GM21423 (cell line): Measurements from ENCODE around the gene GPATCH2.
"Not testable (repeated sequence)": the region's sequence is repeated elsewhere in the genome, so short reads cannot be mapped to it uniquely, and the experiment has no call there.

ENCODE experiments used
- ATAC-seq: cut with Tn5 transposase; IDR thresholded peaks from one replicate; pipeline ENCODE4 v1.9.1; 2021; ENCODE audit warnings: mild to moderate bottlenecking, moderate library complexity; ENCODE audit not compliant: unreplicated experiment

The GPATCH2 gene

GRCh38 chr1:217453816-217454215, 177.1 kb downstream of the GPATCH2 start:
- no peak for ATAC-seq

- no peak for ATAC-seq
These were observed 181.5 kb downstream of the GPATCH2 start for GRCh38 chr1:217449370-217449769.

DNA sequence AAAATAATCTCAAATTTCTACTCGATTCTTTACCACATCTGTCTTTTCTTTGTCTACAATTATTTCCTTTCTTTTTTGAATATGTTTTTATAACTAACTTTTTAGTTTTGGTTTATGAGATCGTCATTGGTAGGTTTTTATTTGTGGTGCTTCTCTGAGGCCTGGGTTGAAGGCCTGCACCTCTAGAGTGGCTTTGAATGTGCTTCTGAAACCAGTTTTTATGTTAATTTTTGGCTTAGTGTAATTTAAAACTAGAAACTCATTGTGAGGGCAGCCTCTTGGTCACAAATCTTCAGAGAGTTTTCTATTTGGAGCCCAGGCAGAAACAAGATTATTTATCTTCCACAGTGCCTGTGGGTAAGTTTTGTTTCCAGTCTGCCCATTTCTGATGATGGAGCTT, 187.0 kb downstream of the GPATCH2 start:
- ATAC-seq: no peak

- ATAC-seq: no peak
These were observed 193.5 kb downstream of the GPATCH2 start for GRCh38 chr1:217437376-217437775.

DNA sequence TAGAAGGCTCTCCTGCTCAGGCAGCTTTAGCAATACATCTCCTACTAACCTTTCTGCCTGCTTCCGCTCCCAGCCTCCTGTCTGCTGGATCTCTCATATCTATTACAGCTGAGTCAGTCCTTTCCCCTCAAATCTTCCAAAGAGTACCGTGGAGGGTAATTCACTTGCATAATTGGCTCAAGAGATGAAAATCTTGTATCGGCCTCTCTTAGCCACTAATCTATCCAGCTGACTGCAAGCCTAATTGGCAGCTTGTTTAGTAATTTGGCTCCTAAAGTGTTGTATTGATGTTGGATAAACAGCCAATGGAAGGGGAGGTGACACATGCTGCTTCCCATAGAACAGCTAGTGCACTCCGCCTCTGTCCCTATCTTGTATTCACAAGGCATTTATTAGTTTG, 195.7 kb downstream of the GPATCH2 start:
- ATAC-seq: no peak

GRCh38 chr1:217433664-217434063, 197.2 kb downstream of the GPATCH2 start:
- no peak for ATAC-seq

DNA sequence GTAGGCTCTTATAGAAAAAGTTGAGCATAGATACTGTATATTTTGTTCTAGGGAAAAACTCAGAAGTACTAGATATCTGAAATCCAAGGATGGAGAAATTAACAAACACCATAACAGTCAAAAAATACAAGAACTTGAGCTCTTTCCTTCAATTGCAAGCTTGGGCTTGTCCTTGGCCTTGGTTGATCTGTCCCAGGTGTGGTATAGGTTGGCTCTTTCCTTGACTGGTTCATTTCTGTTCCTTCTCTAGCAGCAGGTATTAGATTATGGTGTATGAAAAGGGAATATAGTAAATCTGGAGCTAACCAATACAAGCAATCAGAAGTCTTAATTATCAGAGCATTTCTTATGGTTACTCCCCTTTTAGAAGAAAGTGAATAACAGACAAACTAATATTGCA, 198.6 kb downstream of the GPATCH2 start:
- ATAC-seq: no peak

GRCh38 chr1:217431395-217431794, 199.5 kb downstream of the GPATCH2 start:
- no peak for ATAC-seq

- ATAC-seq: no peak
These were observed 205.5 kb downstream of the GPATCH2 start for GRCh38 chr1:217425422-217425821.

- no peak for ATAC-seq
These were observed 211.7 kb downstream of the GPATCH2 start for GRCh38 chr1:217419194-217419551.

DNA sequence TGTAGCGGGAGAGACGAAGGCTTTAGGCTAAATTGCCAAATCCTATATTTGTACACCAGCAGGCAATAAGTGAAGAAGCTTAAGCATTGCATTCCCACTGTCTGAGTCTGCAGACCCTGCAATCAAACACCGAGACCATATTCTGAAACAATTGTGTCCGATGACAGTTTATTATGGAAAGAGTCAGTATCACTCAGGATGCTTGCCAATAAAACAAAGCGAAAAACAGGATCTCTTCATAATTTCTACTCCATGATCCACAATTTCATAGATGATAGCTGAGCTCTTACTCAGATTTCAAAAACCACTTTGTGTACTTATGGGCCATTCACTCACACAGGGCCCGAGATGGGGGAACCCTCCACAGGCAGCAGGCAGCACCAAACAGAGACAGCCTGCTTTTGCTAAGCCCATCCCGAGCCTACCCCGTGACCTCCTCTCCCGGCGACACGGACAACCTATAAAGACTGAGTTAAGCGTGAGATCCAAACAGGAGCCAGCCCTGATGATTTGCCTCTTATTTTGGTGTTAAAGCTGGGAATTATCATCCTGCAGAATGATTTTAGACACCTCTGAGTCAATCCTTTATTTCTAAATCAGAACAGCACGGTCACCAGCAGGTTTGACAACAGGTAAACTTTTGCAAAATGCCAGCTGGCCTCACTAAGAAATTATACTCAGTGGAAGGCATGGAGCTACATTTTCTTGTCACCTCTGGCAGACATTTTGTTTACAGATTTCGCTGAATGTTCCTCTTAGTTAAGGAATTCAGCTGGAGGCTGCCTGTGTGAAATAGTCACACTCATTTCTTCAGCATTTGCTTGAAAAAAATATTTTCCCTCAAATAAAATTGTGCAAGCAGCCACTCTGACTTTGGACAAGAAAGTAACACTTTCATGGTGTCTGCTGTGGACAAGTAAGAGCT, 212.4 kb downstream of the GPATCH2 start:
- no peak for ATAC-seq

DNA sequence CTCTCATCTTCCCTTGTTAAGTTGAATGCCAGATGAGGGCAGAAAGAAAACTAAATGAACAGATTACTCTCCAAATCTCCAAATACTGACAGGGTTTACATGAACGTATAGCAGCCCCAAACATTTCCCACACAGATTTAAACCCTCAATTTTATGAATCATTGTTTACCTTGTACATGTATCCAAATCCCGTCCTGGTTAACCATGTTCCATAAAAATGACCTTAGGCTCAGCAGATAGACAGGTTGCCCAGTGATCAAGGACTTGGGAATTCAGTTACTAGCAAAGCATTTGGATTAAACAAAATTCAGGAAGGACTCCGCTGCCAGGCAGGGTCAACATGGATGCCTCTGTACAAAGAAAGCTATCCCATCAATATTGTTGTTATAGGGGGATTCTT, 213.5 kb downstream of the GPATCH2 start:
- no peak for ATAC-seq

GRCh38 chr1:217407534-217408001, 223.3 kb downstream of the GPATCH2 start:
- no peak for ATAC-seq

DNA sequence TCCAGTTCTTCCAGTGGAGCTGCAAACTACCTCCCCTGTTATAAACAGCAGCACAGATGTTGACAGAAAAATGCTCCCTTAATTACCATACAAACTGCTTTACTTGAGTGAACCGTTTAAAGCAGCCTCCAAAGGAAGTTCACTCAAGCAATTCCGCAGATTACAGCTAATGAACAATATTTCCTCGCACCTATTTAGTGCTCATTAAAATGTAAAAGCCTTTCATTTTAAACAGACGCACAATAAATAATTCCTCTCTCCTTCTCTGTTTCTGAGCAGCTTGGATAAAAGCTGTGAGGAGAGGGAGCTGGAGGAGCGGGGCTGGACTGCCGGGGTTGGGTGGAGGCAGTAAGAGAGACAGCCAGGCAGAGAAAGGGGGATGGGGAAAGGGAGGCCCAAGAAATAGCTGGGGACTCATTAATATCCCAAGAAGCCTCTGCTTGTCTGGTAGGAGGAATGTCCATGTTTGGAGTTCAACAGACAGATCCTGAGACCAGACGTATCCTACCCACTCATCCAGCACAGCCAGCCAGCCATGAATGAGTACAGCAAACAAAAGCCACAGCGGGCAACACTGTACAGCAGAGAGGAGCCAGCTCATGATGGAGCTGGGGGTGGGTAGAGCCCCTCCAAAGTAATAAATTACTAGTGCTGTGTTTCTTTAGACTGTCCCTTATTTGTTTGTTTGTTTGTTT, 227.7 kb downstream of the GPATCH2 start:
- ATAC-seq: no peak

- no peak for ATAC-seq
These were observed 228.6 kb downstream of the GPATCH2 start for GRCh38 chr1:217402301-217402700.

- ATAC-seq: no peak
These were observed 237.0 kb downstream of the GPATCH2 start for GRCh38 chr1:217393896-217394295.

- no peak for ATAC-seq
These were observed 238.4 kb downstream of the GPATCH2 start for GRCh38 chr1:217392441-217392840.

- peak; percentile 71 for ATAC-seq
These were observed 241.0 kb downstream of the GPATCH2 start for GRCh38 chr1:217389895-217390294.

- ATAC-seq: no peak
These were observed 242.3 kb downstream of the GPATCH2 start for GRCh38 chr1:217388522-217389065.

DNA sequence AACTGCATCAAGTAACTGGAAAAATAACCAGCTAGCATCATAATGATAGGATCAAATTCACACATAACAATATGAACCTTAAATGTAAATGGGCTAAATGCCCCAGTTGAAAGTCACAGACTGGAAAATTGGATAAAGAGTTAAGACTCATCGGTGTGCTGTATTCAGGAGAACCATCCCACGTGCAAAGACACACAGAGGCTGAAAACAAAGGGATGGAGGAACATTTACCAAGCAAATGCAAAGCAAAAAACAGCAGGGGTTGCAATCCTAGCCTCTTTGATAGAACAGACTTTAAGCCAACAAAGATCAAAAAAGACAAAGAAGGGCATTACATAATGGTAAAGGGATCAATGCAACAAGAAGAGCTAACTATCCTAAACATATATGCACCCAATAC, 249.1 kb downstream of the GPATCH2 start:
- ATAC-seq: not testable (repeated sequence)

DNA sequence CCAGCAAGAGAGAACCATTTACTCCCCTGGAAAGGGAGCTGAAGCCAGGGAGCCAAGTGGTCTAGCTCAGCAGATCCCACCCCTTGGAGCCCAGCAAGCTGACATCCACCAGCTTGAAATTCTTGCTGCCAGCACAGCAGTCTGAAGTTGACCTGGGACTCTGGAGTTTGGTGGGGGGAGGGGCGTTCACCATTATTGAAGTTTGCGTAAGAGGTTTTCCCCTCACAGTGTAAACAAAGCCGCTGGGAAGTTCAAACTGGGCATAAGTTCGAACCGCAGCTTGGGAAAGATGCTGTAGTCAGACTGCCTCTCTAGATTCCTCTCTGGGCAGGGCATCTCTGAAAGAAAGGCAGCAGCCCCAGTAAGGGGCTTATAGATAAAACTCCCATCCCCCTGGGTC, 251.1 kb downstream of the GPATCH2 start:
- ATAC-seq: not testable (repeated sequence)

- no peak for ATAC-seq
These were observed 251.6 kb downstream of the GPATCH2 start for GRCh38 chr1:217379336-217379735.
